ENCODE data around the gene OR51G2.

OR51G2 gene

DNA sequence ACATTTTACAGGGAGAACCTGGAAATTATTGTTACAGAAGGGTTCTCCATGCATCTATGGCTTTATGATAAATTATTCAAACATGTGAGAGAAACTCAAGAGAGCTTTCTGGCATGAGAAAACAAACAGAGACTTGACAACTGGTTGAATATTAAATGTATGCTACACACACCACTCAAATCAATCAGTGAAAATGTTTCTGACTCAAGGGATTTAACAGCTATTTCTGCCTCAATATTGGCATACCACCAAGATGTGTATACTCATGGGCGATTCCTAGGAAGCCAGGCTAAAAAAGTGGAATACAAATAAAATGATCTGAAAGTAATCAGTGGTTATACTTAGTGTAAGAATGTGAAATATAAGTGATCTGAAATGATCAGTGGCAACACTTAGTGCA lies 53.3 kb downstream of the OR51G2 start:
- DNase-seq (ENCODE audit: low read depth in 1 of 2, low spot score in 1 of 2), result no peak

DNA sequence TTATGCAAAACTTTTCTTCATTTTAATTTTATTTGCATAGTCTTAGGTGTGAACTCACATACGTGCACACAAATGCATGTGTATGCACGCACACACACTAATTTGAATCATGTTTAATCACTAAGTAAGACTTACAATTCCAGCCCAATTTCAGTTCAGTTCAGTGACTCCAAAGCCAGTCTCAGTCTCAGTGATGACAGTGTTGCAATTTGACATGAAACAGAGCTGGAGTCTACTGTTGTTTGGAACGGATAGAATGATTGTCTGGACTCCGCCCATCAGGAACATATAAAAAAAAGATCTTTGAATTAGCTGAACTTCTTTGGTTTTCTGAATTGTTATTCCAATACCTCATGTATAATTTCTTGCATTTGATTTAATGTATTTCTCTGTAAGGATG lies 55.3 kb downstream of the OR51G2 start:
- DNase-seq (ENCODE audit: low read depth in 1 of 2, low spot score in 1 of 2), result no peak
